Lower leg skin (tissue), 4 donors: ENCODE measurements around the gene SLC16A3. TPM values are rescaled to one million over a fixed set of nuclear protein-coding genes. Genes with fewer than 3 reads are reported as not detected.

Experiments used
- DNase-seq, 2 donors: peaks; one replicate each; pipeline ENCODE4 v3.0.0-alpha.2; 2019; ENCODE audit warnings: low spot score in 2 of 2
- H3K4me3 ChIP-seq: fragments of 200-600 bp; sonication (generic); 2 replicates; pipeline ENCODE4 v1.5.1; 2017; ENCODE audit warnings: mild to moderate bottlenecking, low read depth; ENCODE audit not compliant: poor library complexity, severe bottlenecking
- CTCF ChIP-seq, 3 donors: fragments of 450-650 bp; IDR thresholded peaks; one replicate each; pipeline ENCODE4 v1.5.1; 2016; ENCODE audit warnings: antibody characterized with exemption in 3 of 3, mild to moderate bottlenecking in 3 of 3, moderate library complexity in 2 of 3
- POLR2A ChIP-seq, 2 donors: fragments of 450-650 bp; IDR thresholded peaks; one replicate each; pipeline ENCODE4 v1.6.1; 2016 to 2017; ENCODE audit warnings: antibody characterized with exemption in 2 of 2, mild to moderate bottlenecking in 1 of 2, moderate library complexity in 1 of 2
- WGBS, 2 donors: methylation state at CpG; one replicate each; pipeline ENCODE4 v1.1.5; 2018; 5-methylcytosine and 5-hydroxymethylcytosine counted together
- intact Hi-C: fragments of 100-400 bp; cut with DNase I; formaldehyde crosslinking; loops from one replicate; pipeline ENCODE4 v1.15.0; 2023; ENCODE audit warnings: low total_unique reads
- total RNA-seq, 4 donors: library from RNA; depleted of rRNA; stranded (reverse); fragments of >200 nt; gene quantifications; one replicate each; pipeline ENCODE4 v1.1.0, GENCODE V29; 2016

The SLC16A3 gene
- total RNA-seq, 4 donors from 2014 or later, result 10.0 to 18.5 (median 15.2) TPM

- H3K4me3 ChIP-seq, result no peak overlapping the region
- 59 to 70% methylated on average over 29 of the region's 29 CpGs for WGBS, 2 donors
- no peak for DNase-seq
- intact Hi-C loops, result no loop called here
- TF ChIP-seq POLR2A (IDR thresholded peaks at IDR 0.05) (no peak), CTCF (IDR thresholded peaks at IDR 0.05) (no peak)
Observed at GRCh38 chr17:82242977-82243647, 14.3 kb downstream of the SLC16A3 start.

- intact Hi-C loops, result no loop called here
- WGBS, 2 donors, result 86 to 87% methylated on average over 17 to 19 of the region's 19 CpGs
- TF ChIP-seq CTCF (IDR thresholded peaks at IDR 0.05), result no peak
- no peak for TF ChIP-seq POLR2A (IDR thresholded peaks at IDR 0.05)
- no peak overlapping the region for H3K4me3 ChIP-seq
- DNase-seq, result no peak
Observed at GRCh38 chr17:82243648-82244412, 15.0 kb downstream of the SLC16A3 start.

- intact Hi-C loops, result no loop called here
- H3K4me3 ChIP-seq, result no peak overlapping the region
- TF ChIP-seq CTCF (IDR thresholded peaks at IDR 0.05) (no peak), POLR2A (IDR thresholded peaks at IDR 0.05) (no peak)
- DNase-seq, result no peak
- WGBS, 2 donors, result 78 to 81% methylated on average over 32 to 39 of the region's 39 CpGs
Observed at GRCh38 chr17:82244413-82245133, 15.7 kb downstream of the SLC16A3 start.

GRCh38 chr17:82245134-82246039 is 16.5 kb downstream of the SLC16A3 start:
- intact Hi-C loops, result no loop called here
- no peak overlapping the region for H3K4me3 ChIP-seq
- DNase-seq, result no peak
- TF ChIP-seq CTCF (IDR thresholded peaks at IDR 0.05) (no peak), POLR2A (IDR thresholded peaks at IDR 0.05) (no peak)
- WGBS, 2 donors, result 75 to 76% methylated on average over 45 to 47 of the region's 47 CpGs

- no peak for TF ChIP-seq POLR2A (IDR thresholded peaks at IDR 0.05)
- TF ChIP-seq CTCF (IDR thresholded peaks at IDR 0.05), result no peak
- H3K4me3 ChIP-seq, result no peak overlapping the region
- WGBS, 2 donors, result 54 to 78% methylated on average over 4 to 5 of the region's 5 CpGs
- intact Hi-C loops, result no loop called here
- DNase-seq, result no peak
Observed at GRCh38 chr17:82246040-82246364, 17.2 kb downstream of the SLC16A3 start.
